Gastrocnemius medialis (tissue), 4 donors: Measurements from ENCODE around the gene CDH23. TPM values are rescaled to one million over a fixed set of nuclear protein-coding genes. Genes with fewer than 3 reads are reported as not detected.

Experiments
- ATAC-seq, 2 donors: fragments of 150-250 bp; one replicate each; pipeline ENCODE4 v1.9.1; 2016
- DNase-seq, 2 donors: peaks; one replicate each; pipeline ENCODE4 v3.0.0-alpha.2; 2019
- H3K27ac ChIP-seq, 4 donors: fragments of 200-600 bp; sonication (generic); 1 replicate in 1 of 4; 2 replicates in 3 of 4; pipeline ENCODE4 v1.5.1; 2016 to 2018; ENCODE audit warnings: mild to moderate bottlenecking in 2 of 4, moderate library complexity in 1 of 4
- H3K27me3 ChIP-seq, 3 donors: fragments of 200-600 bp; sonication (generic) in 2 of 3; 1 replicate in 1 of 3; 2 replicates in 2 of 3; pipeline versions ENCODE4 v1.5.1 to v1.6.0; 2016 to 2019; ENCODE audit warnings: mild to moderate bottlenecking in 1 of 3, moderate library complexity in 1 of 3
- H3K36me3 ChIP-seq, 2 donors: fragments of 200-600 bp; sonication (generic) in 1 of 2; one replicate each; pipeline ENCODE4 v1.5.1; 2017 to 2018
- H3K4me1 ChIP-seq, 2 donors: fragments of 200-600 bp; sonication (generic) in 1 of 2; one replicate each; pipeline ENCODE4 v1.5.1; 2016 to 2017; ENCODE audit warnings: mild to moderate bottlenecking in 2 of 2
- H3K4me3 ChIP-seq, 4 donors: fragments of 200-600 bp; sonication (generic) in 3 of 4; 1 replicate in 1 of 4; 2 replicates in 3 of 4; pipeline ENCODE4 v1.5.1; 2016 to 2019; ENCODE audit warnings: mild to moderate bottlenecking in 2 of 4
- H3K9me3 ChIP-seq, 3 donors: fragments of 200-600 bp; sonication (generic) in 2 of 3; 1 replicate in 1 of 3; 2 replicates in 2 of 3; pipeline ENCODE4 v1.5.1; 2016 to 2019
- POLR2A ChIP-seq, 2 donors: fragments of 450-650 bp; IDR thresholded peaks; one replicate each; pipeline ENCODE4 v1.6.1; 2017; ENCODE audit warnings: antibody characterized with exemption in 2 of 2, mild to moderate bottlenecking in 2 of 2, moderate library complexity in 2 of 2
- in situ Hi-C, 4 donors: fragments of 200-750 bp; cut with MboI; loops; one replicate each; pipeline versions ENCODE4 v1.15.0 to v1.8.0; 2017; ENCODE audit warnings: low sequenced_read_pairs in 4 of 4
- intact Hi-C: fragments of 100-400 bp; cut with DNase I; formaldehyde crosslinking; loops from one replicate; pipeline ENCODE4 v1.15.1; 2023; ENCODE audit warnings: low total_unique reads
- total RNA-seq, 4 donors: library from RNA; depleted of rRNA; stranded (reverse); fragments of >200 nt; gene quantifications; one replicate each; pipeline versions ENCODE4 v1.1.0 to v1.2.3, GENCODE V29; 2016
- TF ChIP-seq, protein P1 (sequence below), 5 experiments: fragments of 450-650 bp in 3 of 5; fragments of 200-600 bp in 2 of 5; sonication (generic) in 2 of 5; IDR thresholded peaks in 4 of 5; conservative IDR thresholded peaks in 1 of 5; 1 replicate in 4 of 5; 2 replicates in 1 of 5; pipeline ENCODE4 v1.5.1; 2016 to 2019; ENCODE audit warnings: antibody characterized with exemption in 5 of 5, mild to moderate bottlenecking in 3 of 5, moderate library complexity in 3 of 5

Gene CDH23
- total RNA-seq, 4 donors from 2014 or later, result 0.53 to 1.8 (median 1.2) TPM

DNA sequence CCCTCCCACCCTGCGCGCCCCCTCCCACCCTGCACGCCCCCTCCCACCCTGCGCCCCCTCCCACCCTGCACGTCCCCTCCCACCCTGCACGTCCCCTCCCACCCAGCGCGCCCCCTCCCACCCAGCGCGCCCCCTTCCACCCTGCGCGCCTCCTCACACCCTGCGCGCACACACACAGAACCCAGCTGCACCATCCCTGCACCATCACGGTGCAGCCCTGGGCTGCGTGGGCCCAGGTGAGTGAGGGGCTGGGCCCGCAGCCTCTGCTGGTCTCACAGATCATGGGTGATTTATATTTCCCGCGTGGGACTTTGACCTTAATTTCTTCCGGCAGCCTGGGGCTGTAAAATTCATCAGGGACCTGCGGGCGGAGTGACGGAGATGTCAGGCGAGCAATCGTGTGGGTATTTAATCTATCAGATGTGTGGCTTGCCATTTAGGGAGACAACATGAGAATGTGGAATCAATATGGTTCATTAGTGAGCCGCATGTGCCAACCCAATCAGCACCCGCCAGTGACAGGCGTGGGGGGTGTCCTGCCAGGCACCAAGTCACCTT lies 265.1 kb downstream of the CDH23 start:
- intact Hi-C loops (no loop called here), in situ Hi-C loops (no loop called here)
- Histone ChIP-seq H3K9me3 (no peaks in the 10 kb centered on the region), H3K4me3 (no peak overlapping the region), H3K36me3 (no peaks in the 10 kb centered on the region), H3K27me3 (no peaks in the 10 kb centered on the region), H3K27ac (no peak overlapping the region), H3K4me1 (no peaks in the 10 kb centered on the region)
- ATAC-seq, result no peak
- TF ChIP-seq POLR2A (IDR thresholded peaks at IDR 0.05), result no peak
- TF ChIP-seq, protein P1, sequence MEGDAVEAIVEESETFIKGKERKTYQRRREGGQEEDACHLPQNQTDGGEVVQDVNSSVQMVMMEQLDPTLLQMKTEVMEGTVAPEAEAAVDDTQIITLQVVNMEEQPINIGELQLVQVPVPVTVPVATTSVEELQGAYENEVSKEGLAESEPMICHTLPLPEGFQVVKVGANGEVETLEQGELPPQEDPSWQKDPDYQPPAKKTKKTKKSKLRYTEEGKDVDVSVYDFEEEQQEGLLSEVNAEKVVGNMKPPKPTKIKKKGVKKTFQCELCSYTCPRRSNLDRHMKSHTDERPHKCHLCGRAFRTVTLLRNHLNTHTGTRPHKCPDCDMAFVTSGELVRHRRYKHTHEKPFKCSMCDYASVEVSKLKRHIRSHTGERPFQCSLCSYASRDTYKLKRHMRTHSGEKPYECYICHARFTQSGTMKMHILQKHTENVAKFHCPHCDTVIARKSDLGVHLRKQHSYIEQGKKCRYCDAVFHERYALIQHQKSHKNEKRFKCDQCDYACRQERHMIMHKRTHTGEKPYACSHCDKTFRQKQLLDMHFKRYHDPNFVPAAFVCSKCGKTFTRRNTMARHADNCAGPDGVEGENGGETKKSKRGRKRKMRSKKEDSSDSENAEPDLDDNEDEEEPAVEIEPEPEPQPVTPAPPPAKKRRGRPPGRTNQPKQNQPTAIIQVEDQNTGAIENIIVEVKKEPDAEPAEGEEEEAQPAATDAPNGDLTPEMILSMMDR (IDR thresholded peaks at IDR 0.05 in 4 of 5, conservative IDR thresholded peaks at IDR 0.05 in 1 of 5), result no peak
- no peak for DNase-seq

DNA sequence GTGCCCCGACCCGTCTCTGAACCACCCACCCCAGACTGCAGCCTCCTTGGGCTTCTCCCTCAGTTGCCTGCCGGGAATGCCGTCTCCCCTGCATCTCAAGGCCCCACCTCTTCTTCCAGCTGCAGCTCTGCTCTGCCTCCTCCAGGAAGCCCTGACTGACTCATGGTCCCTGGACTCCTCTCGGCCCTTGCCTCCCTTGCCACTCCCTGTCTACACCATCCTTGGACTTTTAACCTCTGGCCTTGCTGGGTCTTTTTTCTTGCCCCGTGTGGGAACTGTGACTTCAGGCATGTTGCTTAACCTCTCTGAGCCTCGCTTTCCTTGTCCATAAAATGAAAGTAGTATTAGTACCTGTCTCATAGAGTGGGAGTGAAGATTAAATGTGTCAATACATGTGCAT lies 266.6 kb downstream of the CDH23 start:
- H3K9me3 ChIP-seq, result no peaks in the 10 kb centered on the region
- DNase-seq, result no peak
- no peak for ATAC-seq
- H3K4me1 ChIP-seq, result no peaks in the 10 kb centered on the region
- no peak overlapping the region for H3K27ac ChIP-seq
- TF ChIP-seq, protein P1 (IDR thresholded peaks at IDR 0.05 in 4 of 5, conservative IDR thresholded peaks at IDR 0.05 in 1 of 5), result no peak
- TF ChIP-seq POLR2A (IDR thresholded peaks at IDR 0.05), result no peak
- intact Hi-C loops (no loop called here), in situ Hi-C loops (no loop called here)
- no peak overlapping the region for H3K4me3 ChIP-seq
- H3K27me3 ChIP-seq, result no peaks in the 10 kb centered on the region
- H3K36me3 ChIP-seq, result no peaks in the 10 kb centered on the region

DNA sequence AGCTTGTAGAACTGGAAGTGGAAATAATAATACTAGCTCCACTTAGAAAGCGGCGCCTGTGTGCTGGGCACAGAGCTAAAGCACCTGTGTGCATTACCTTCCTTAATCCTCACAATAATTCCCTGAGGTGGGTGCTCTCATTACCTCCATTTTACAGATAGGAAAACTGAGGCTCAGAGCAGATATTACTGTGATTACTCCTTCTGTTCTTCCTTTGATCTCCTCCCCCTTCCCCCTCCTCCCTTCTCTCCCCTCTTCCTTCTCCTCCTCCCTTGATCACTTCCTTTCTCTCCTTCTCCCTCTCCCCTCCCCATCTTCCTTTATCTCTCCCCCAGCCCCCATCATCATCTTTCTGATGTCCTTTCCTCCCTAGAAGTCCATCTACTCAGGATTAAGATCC lies 267.9 kb downstream of the CDH23 start:
- DNase-seq, result no peak
- H3K4me1 ChIP-seq, result no peaks in the 10 kb centered on the region
- ATAC-seq, result no peak
- no peak overlapping the region for H3K4me3 ChIP-seq
- H3K9me3 ChIP-seq, result no peaks in the 10 kb centered on the region
- no peak overlapping the region for H3K27ac ChIP-seq
- no peaks in the 10 kb centered on the region for H3K36me3 ChIP-seq
- TF ChIP-seq, protein P1 (IDR thresholded peaks at IDR 0.05 in 4 of 5, conservative IDR thresholded peaks at IDR 0.05 in 1 of 5), result no peak
- no peak for TF ChIP-seq POLR2A (IDR thresholded peaks at IDR 0.05)
- intact Hi-C loops (no loop called here), in situ Hi-C loops (no loop called here)
- H3K27me3 ChIP-seq, result no peaks in the 10 kb centered on the region

DNA sequence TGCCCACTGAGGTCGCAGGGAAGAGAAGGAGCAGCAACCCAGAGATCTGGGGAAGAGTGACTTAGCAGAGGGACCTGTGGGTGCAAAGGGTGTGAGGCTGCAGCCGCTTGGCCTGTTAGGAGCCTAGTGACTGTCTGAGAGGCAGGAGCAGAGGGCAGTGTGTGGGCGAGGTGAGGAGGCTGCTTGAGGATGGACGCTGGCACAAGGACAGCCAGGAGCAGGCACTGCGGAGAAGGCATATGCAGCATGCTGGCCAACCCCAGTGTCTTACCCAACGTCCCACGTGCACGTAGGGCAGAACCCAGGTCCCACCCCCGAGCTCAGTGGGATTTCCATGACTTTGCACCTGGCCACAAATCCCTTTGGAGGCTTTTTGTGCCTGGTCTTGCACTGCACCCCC lies 268.7 kb downstream of the CDH23 start:
- no peak overlapping the region for H3K4me3 ChIP-seq
- in situ Hi-C loops, result no loop called here
- H3K9me3 ChIP-seq, result no peaks in the 10 kb centered on the region
- H3K27me3 ChIP-seq, result no peaks in the 10 kb centered on the region
- H3K27ac ChIP-seq, result no peak overlapping the region
- TF ChIP-seq, protein P1 (IDR thresholded peaks at IDR 0.05 in 4 of 5, conservative IDR thresholded peaks at IDR 0.05 in 1 of 5), result no peak
- no peaks in the 10 kb centered on the region for H3K4me1 ChIP-seq
- ATAC-seq (no peak), DNase-seq (no peak)
- H3K36me3 ChIP-seq, result no peaks in the 10 kb centered on the region
- intact Hi-C loops, result no loop called here
